NCI-H526 treated with DMSO at 0.1 percent for 48 hours (cell line): ENCODE data around the gene RBSN.

Source experiments
- DNase-seq: peaks from one replicate; lab custom pipeline; 2025; lab: John Stamatoyannopoulos, UW

RBSN gene

DNA sequence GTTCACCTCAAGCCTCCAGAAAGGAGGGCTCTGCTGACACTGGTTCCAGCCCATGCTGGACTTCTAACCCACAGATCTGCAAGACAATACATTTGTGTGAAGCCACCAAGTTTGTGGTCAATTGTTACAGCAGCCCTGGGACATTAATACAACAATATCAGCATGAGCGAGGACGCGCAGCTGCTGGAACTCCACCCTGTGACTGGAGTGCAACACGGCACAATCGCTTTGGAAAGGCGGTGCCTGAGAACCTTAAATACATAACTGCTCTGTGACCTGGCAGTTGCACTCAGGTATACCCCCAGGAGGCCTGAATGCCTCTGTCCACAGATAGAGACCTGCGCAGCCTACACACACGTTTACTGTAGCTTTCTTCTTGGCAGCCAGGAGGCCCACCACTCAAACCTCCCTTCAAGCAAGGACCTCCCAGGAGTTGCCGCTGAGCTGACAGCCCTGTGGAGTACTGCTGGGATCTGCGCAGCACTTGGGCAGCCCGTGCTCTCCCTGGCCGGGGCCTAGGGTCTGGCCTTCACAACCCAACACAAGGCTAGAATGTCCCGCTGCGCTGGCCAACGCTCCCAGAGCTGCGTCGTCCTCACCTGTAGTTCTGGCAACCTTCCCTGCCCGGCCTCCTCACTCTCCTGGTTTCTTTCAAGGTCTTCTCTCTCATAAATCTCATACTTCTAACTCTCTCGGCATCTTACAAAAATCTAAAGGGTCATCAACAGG lies 42.1 kb downstream of the RBSN start:
- DNase-seq = no peak

DNA sequence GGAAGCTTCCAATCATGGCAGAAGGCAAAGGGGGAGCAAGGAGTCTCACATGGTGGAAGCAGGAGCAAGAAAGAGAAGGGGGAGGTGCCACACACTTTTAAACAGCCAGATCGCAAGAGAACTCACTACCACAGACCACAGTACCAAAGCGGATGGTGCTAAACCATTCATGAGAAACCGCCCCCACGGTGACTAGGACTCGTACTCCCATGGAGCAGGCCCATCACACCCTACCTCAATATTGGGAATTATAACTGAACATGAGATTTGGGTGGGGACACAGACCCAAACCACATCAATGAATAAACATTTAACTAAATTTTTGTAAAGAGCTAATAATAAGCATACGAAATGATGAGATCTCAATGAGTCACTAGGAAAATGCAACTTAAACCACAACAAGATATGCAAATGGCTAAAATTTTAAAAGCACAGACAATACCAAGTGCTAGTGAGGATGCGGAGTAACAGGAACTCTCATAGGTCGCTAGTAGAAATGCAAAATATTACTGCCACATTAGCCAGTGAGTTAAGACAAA lies 43.9 kb downstream of the RBSN start:
- no peak for DNase-seq

DNA sequence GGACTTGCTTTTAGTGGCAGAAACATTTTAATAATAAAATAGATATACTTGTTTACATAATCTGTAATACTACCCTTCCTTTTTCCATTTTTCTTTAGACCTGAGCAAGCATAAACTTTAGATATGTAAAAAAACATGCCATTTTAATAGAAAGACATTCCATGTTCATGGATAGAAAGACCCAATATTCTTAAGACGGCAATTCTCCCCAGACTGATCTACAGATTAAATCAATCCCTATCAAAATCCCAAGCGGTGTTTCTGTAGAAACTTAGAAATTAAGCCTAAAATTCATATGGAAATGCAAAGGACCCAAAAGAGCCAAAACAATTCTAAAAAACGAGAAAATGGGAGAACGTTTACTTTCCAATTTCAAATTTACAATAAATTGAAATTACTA lies 45.4 kb downstream of the RBSN start:
- DNase-seq = no peak

GRCh38 chr3:15052335-15053242 lies 46.4 kb downstream of the RBSN start:
- DNase-seq = no peak

- DNase-seq = no peak
These were observed 47.4 kb downstream of the RBSN start for GRCh38 chr3:15051531-15051930.

GRCh38 chr3:15050405-15051092 lies 48.4 kb downstream of the RBSN start:
- no peak for DNase-seq

DNA sequence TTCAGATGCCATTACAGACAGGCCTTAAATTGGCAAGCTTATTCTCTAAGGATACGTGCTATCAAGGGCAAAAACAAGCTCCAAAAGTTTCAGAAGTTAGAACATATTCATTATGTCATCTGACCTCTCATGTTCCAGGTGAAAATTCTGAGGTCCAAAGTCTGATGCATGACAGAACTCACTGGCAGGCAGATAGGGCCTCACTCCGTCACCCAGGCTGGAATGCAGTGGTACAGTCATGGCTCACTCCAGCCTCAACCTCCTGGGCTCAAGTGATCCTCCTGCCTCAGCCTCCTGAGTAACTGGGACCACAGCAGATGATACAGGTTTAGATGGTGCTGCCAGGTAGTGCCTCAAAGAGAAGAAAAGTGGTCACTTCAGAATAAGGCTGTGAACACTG lies 49.4 kb downstream of the RBSN start:
- no peak for DNase-seq

DNA sequence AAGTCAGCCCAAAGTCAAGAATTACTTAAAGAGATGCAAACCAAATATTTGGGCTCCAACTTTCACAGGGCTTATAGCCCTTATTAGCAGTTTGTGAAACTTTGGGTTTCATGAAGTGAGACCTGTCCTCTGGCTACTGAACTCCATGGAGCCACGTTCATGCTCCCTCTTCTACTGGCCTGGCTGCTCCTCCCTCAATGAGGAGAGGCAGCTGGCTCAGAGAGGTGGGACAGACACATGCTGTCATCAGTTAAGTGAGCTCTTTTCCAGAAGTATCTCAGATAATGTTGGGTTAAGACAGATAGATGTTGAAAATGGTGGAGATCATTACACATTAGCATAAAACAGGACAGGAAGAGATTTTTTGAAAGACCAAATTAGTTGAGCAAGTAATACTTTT lies 53.3 kb downstream of the RBSN start:
- no peak for DNase-seq

DNA sequence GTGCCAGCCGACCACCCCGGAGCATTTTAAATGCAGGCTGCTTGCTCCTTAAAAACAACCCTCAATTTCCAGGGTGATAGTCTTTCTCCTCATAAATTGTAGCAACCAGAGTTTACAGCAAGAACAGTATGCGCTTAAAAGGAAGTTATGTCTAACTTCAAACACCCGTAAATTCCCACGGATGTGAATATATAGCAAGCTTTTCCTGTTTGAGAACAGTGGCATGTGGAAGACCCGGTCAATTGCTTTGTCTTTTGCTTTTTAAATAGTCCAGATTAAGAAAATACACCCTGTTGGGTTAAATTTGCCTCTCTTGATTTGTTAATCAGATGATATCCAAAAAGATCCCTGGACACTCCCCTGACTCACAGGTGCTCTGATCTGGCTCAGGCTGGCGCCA lies 54.6 kb downstream of the RBSN start:
- DNase-seq = no peak

- no peak for DNase-seq
These were observed 55.4 kb downstream of the RBSN start for GRCh38 chr3:15043408-15044171.

DNA sequence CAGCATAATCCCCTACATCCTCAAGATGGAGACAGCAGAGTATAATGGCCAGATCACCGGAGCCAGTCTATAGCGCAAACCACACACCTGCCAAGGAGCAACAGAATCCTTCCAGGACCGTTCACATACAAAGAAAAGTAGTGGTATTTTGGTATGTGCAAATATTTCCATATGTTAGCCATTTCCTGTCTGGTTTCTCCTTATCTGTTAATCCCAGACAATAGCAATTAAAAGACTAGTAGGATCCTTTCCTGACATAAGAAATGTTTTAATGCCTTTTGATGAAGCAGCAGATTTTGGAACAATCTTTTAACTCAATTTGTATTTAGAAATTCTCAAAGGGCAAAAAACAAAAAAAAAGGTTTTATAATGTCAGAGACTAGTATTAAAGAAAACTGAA lies 56.0 kb downstream of the RBSN start:
- no peak for DNase-seq

DNA sequence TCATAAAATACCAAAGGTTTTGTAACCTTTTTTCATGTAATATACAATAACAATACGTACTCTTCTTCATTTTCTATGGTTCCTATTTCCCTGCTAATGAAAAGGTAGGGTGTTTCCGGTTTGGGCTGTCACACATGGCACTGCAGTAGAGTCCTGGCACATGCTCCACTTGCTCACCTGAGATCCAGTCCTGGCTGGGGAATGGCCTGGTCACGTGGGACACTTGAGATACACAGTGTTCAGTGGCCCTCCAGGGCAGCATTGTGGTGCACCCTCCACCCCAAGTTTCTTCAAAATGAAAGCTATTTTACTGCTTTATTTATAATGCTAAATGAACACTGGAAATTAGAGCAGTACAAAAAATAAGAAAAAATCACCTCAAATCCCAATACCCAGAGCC lies 57.0 kb downstream of the RBSN start:
- no peak for DNase-seq

DNA sequence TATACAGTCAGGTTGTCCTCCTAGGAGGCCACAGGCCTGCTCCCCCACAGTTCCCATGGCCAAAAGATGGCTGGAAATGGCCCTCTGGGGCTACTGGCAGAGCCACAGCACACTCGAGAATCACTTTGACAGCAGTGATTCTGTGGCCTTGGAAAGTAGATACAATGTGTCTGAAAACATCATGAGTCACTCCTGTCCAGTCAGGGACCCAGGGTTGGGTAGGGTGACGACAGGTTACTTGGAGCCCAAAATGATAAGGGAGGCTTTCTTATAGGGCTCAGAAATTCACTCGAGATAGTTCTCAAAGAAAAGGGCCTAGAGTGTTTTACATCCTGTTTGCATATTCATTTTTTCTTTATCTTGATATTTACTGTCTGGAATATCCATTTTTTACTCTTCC lies 58.1 kb downstream of the RBSN start:
- DNase-seq = no peak

- DNase-seq = no peak
These were observed 60.6 kb downstream of the RBSN start for GRCh38 chr3:15038306-15038705.

DNA sequence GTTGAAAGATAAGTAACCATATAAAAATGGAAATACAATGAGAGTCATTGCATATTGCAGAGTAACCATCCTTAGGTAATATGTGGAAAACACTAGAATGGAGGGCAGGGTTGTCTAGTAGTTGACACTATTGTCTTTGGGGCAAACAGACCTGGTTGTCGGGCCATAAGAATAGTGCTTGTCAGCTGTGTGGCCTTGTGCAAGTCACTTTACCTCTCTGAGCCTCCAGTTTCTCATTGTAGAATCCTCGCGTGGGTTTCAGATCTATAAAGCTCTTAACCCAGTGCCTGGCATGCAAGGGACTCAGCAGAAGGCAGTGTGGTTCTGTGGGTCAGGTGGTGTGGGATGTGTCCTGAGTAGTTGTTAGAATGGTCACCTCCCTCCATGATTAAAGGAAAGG lies 65.8 kb downstream of the RBSN start:
- DNase-seq = no peak

DNA sequence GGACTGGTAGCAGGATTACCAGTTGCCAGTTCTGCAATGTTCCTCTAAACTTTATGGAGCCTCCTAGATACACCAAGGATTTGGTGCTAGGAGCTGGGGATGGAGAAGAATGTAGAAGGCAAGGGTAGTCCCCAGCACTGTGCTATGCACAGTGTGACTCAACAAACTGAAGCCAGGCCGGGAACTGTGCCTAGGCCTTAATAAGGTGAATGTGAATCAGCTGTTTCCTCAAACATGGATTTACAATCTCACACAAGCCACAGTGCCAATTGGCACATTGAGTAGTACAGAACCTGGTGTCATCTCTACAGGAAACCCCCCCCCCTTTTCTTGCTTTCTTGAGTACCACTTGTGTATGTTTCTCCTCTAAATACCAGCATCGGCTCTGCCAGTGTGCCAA lies 66.3 kb downstream of the RBSN start:
- no peak for DNase-seq

DNA sequence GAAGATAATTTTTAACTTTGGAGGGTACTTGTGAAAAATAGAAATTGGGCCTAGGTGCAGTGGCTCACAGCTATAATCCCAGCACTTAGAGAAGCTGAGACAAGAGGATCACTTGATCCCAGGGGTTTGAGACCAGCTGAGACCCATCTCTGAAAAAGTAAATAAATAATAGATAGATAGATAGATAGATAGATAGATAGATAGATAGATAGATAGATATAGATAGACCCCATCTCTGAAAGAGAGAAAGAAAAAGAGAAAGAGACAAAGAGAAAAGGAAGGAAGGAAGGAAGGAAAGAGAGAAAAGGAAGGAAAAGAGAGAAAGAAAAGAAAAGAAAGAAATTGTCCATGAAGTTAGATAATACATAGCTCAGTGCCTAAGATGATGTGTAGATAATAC lies 69.3 kb downstream of the RBSN start:
- DNase-seq = no peak

- no peak for DNase-seq
These were observed 75.2 kb downstream of the RBSN start for GRCh38 chr3:15023719-15024118.

DNA sequence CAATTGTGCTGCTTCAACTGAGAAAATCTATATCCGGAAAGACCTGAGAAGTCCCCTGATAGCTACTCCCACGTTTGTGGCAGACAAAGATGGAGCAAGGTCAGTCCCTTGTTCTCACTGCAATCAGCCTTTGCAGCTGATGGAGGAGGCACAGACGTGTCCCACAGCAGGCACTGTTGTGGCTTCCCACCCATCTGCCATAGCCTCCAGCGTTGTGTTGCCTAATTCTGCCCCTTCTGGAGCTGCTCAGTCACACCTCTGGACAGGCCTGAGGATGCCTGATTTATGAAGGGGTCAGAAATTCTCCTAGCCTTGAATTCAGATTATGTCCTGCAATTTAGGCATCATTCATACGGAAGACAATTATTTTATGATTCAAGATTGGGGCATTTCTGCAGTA lies 75.7 kb downstream of the RBSN start:
- no peak for DNase-seq
